ENCODE measurements around the gene HEPN1. TPM values are rescaled to one million over a fixed set of nuclear protein-coding genes. Genes with fewer than 3 reads are reported as not detected.

Gene HEPN1
- total and polyA plus RNA-seq, 2 experiments from 2014 or later, result not detected

DNA sequence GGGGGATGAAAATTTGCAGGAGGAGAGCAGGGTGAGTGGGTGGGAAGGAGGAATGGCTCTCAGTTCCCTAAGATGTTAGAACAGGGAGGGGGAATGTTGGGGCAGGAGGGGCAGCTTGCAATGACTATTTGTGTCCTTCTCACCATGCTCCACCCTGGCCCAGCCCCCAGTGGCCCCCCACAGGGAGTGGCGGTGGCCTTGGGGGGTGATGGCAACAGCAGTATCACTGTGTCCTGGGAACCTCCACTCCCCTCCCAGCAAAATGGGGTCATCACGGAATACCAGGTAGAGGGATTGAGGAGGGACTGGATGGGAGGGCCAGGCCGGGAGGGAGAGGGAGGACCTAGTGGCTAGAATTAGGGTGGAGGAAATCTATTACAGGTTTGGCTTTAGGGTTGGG is 43.6 kb upstream of the HEPN1 start:
- Histone ChIP-seq H3K79me2 (replicated peaks; ENCODE audit: insufficient read depth) (no peaks in the 10 kb centered on the region), H3K4me2 (peak overlapping the region; percentile 82), H3K4me3 (peak overlapping the region; percentile 79), H3K27me3 (ENCODE audit: insufficient read depth) (peaks cover 70% of the 10 kb centered on the region), H2AFZ (peak overlapping the region; percentile 94), H3K36me3 (ENCODE audit: insufficient read depth) (no peaks in the 10 kb centered on the region), H3K27ac (ENCODE audit: low read depth) (no peak overlapping the region), H3F3A (replicated peaks; ENCODE audit: low read depth) (no peaks in the 10 kb centered on the region), H4K20me1 (replicated peaks; ENCODE audit: insufficient read depth) (no peaks in the 10 kb centered on the region), H3K9me2 (ENCODE audit: insufficient read depth) (no peaks in the 10 kb centered on the region), H3K4me1 (ENCODE audit: insufficient read depth) (peaks cover 13% of the 10 kb centered on the region; the same call in 1 of the 2 replicates)
- TF ChIP-seq, protein P1, sequence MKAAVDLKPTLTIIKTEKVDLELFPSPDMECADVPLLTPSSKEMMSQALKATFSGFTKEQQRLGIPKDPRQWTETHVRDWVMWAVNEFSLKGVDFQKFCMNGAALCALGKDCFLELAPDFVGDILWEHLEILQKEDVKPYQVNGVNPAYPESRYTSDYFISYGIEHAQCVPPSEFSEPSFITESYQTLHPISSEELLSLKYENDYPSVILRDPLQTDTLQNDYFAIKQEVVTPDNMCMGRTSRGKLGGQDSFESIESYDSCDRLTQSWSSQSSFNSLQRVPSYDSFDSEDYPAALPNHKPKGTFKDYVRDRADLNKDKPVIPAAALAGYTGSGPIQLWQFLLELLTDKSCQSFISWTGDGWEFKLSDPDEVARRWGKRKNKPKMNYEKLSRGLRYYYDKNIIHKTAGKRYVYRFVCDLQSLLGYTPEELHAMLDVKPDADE (IDR thresholded peaks at IDR 0.05), result no peak
- TF ChIP-seq, protein P2, sequence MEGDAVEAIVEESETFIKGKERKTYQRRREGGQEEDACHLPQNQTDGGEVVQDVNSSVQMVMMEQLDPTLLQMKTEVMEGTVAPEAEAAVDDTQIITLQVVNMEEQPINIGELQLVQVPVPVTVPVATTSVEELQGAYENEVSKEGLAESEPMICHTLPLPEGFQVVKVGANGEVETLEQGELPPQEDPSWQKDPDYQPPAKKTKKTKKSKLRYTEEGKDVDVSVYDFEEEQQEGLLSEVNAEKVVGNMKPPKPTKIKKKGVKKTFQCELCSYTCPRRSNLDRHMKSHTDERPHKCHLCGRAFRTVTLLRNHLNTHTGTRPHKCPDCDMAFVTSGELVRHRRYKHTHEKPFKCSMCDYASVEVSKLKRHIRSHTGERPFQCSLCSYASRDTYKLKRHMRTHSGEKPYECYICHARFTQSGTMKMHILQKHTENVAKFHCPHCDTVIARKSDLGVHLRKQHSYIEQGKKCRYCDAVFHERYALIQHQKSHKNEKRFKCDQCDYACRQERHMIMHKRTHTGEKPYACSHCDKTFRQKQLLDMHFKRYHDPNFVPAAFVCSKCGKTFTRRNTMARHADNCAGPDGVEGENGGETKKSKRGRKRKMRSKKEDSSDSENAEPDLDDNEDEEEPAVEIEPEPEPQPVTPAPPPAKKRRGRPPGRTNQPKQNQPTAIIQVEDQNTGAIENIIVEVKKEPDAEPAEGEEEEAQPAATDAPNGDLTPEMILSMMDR (conservative IDR thresholded peaks at IDR 0.05; ENCODE audit: low read depth in 2 of 2), result no peak
- TF ChIP-seq ZNF331 (CRISPR knock-in tag; IDR thresholded peaks at IDR 0.05; ENCODE audit: low read depth) (no peak), EZH2 (IDR thresholded peaks at IDR 0.05; ENCODE audit: low read depth, unreplicated experiment) (no peak), EZH2phosphoT487 (IDR thresholded peaks at IDR 0.05; ENCODE audit: unreplicated experiment) (no peak), STAT1 (IDR thresholded peaks at IDR 0.05; ENCODE audit: unreplicated experiment) (no peak), JUNB (IDR thresholded peaks at IDR 0.05; ENCODE audit: unreplicated experiment) (no peak), REST (IDR thresholded peaks at IDR 0.05; ENCODE audit: unreplicated experiment) (no peak), NANOG (IDR thresholded peaks at IDR 0.05; ENCODE audit: borderline replicate concordance) (no peak), POLR2AphosphoS5 (IDR thresholded peaks at IDR 0.05; ENCODE audit: low read depth) (no peak), ZNF114 (CRISPR knock-in tag; IDR thresholded peaks at IDR 0.05) (no peak)
- TF ChIP-seq, protein P3, sequence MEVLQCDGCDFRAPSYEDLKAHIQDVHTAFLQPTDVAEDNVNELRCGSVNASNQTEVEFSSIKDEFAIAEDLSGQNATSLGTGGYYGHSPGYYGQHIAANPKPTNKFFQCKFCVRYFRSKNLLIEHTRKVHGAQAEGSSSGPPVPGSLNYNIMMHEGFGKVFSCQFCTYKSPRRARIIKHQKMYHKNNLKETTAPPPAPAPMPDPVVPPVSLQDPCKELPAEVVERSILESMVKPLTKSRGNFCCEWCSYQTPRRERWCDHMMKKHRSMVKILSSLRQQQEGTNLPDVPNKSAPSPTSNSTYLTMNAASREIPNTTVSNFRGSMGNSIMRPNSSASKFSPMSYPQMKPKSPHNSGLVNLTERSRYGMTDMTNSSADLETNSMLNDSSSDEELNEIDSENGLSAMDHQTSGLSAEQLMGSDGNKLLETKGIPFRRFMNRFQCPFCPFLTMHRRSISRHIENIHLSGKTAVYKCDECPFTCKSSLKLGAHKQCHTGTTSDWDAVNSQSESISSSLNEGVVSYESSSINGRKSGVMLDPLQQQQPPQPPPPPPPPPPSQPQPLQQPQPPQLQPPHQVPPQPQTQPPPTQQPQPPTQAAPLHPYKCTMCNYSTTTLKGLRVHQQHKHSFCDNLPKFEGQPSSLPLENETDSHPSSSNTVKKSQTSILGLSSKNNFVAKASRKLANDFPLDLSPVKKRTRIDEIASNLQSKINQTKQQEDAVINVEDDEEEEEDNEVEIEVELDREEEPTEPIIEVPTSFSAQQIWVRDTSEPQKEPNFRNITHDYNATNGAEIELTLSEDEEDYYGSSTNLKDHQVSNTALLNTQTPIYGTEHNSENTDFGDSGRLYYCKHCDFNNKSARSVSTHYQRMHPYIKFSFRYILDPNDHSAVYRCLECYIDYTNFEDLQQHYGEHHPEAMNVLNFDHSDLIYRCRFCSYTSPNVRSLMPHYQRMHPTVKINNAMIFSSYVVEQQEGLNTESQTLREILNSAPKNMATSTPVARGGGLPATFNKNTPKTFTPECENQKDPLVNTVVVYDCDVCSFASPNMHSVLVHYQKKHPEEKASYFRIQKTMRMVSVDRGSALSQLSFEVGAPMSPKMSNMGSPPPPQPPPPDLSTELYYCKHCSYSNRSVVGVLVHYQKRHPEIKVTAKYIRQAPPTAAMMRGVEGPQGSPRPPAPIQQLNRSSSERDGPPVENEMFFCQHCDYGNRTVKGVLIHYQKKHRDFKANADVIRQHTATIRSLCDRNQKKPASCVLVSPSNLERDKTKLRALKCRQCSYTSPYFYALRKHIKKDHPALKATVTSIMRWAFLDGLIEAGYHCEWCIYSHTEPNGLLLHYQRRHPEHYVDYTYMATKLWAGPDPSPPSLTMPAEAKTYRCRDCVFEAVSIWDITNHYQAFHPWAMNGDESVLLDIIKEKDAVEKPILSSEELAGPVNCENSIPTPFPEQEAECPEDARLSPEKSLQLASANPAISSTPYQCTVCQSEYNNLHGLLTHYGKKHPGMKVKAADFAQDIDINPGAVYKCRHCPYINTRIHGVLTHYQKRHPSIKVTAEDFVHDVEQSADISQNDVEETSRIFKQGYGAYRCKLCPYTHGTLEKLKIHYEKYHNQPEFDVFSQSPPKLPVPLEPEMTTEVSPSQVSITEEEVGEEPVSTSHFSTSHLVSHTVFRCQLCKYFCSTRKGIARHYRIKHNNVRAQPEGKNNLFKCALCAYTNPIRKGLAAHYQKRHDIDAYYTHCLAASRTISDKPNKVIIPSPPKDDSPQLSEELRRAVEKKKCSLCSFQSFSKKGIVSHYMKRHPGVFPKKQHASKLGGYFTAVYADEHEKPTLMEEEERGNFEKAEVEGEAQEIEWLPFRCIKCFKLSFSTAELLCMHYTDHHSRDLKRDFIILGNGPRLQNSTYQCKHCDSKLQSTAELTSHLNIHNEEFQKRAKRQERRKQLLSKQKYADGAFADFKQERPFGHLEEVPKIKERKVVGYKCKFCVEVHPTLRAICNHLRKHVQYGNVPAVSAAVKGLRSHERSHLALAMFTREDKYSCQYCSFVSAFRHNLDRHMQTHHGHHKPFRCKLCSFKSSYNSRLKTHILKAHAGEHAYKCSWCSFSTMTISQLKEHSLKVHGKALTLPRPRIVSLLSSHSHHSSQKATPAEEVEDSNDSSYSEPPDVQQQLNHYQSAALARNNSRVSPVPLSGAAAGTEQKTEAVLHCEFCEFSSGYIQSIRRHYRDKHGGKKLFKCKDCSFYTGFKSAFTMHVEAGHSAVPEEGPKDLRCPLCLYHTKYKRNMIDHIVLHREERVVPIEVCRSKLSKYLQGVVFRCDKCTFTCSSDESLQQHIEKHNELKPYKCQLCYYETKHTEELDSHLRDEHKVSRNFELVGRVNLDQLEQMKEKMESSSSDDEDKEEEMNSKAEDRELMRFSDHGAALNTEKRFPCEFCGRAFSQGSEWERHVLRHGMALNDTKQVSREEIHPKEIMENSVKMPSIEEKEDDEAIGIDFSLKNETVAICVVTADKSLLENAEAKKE (CRISPR knock-in tag; IDR thresholded peaks at IDR 0.05), result no peak
- H3K4me1 Mint-ChIP-seq, result peaks cover 31% of the 10 kb centered on the region
- H3K4me3 Mint-ChIP-seq, result peak overlapping the region; percentile 88
- DNase-seq (ENCODE audit: low spot score) (no peak), ATAC-seq (no peak)
- H3K9me3 Mint-ChIP-seq, result no peaks in the 10 kb centered on the region
- no peak overlapping the region for H3K27ac Mint-ChIP-seq
- H3K27me3 Mint-ChIP-seq (ENCODE audit: insufficient read depth, low read depth, poor library complexity), result peaks cover 68% of the 10 kb centered on the region
- no peaks in the 10 kb centered on the region for H3K36me3 Mint-ChIP-seq (ENCODE audit: low read depth)

Data from GM23338 (cell line).